Endothelial cell of umbilical vein (primary cell): Measurements from ENCODE around the gene GRID1. TPM values are rescaled to one million over a fixed set of nuclear protein-coding genes. Genes with fewer than 3 reads are reported as not detected.

Source experiments
- BruUV-seq: library from RNA; stranded (reverse); fragments of 400-500 nt; replicated peaks from 2 replicates; lab custom pipeline; 2021; lab: Mats Ljungman, UMichigan
- CTCF ChIA-PET: fragments of 300-600, 350-600 bp; sonication (Branson Sonifier 250); formaldehyde crosslinking; loops from one replicate; lab custom pipeline; 2021; ENCODE audit warnings: antibody characterized with exemption, inconsistent platforms; lab: Charles Lee
- POLR2A ChIA-PET: fragments of 300-600, 350-600 bp; sonication (Branson Sonifier 250); formaldehyde crosslinking; loops from one replicate; lab custom pipeline; 2021; ENCODE audit warnings: antibody characterized with exemption, inconsistent platforms; lab: Charles Lee
- DNase-seq: peaks from one replicate; pipeline ENCODE4 v3.0.0-alpha.2; 2011; ENCODE audit warnings: low read depth, low spot score
- FAIRE-seq: peaks from 2 replicates; lab custom pipeline; 2011; peaks lifted over from hg19 to GRCh38; lab: Jason Lieb, UNC
- H2AFZ ChIP-seq: 2 replicates; pipeline ENCODE4 v1.6.0; 2012; ENCODE audit warnings: low read depth, low read length, control low read depth, inconsistent platforms
- H3K27ac ChIP-seq: 2 replicates; pipeline ENCODE4 v1.5.1; 2011; ENCODE audit warnings: low read depth, mild to moderate bottlenecking, control low read depth, low read length, moderate library complexity; ENCODE audit not compliant: insufficient read depth
- H3K27me3 ChIP-seq, 2 experiments: 2 replicates each; pipeline versions ENCODE4 v1.6.0 to v1.6.1; 2011; ENCODE audit warnings: low read length in 2 of 2, mixed read lengths in 1 of 2; ENCODE audit not compliant: control insufficient read depth in 2 of 2, insufficient read depth in 2 of 2
- H3K36me3 ChIP-seq, 2 experiments: 2 replicates in 1 of 2; 3 replicates in 1 of 2; pipeline ENCODE4 v1.5.1; 2011; ENCODE audit warnings: low read length in 2 of 2, mild to moderate bottlenecking in 1 of 2, moderate library complexity in 1 of 2; ENCODE audit not compliant: control insufficient read depth in 2 of 2, insufficient read depth in 2 of 2; ENCODE audit errors: extremely low read depth in 1 of 2
- H3K4me1 ChIP-seq: 3 replicates; pipeline ENCODE4 v1.5.1; 2011; ENCODE audit warnings: mild to moderate bottlenecking, low read length; ENCODE audit not compliant: control insufficient read depth, insufficient read depth; ENCODE audit errors: extremely low read depth
- H3K4me2 ChIP-seq: 2 replicates; pipeline ENCODE4 v1.6.1; 2011; ENCODE audit warnings: low read length, control low read depth, mixed read lengths; ENCODE audit not compliant: insufficient read depth
- H3K4me3 ChIP-seq, 3 experiments: fragments of 200-600 bp in 1 of 3; sonication (generic), shearing (Covaris generic) in 1 of 3; replicated peaks in 1 of 3; 2 replicates each; pipeline ENCODE4 v1.5.1; 2011 to 2016; ENCODE audit warnings: control low read depth in 3 of 3, low read length in 3 of 3, mild to moderate bottlenecking in 2 of 3, inconsistent platforms in 1 of 3, low read depth in 1 of 3, moderate library complexity in 1 of 3; ENCODE audit not compliant: insufficient read depth in 1 of 3
- H3K79me2 ChIP-seq: 2 replicates; pipeline ENCODE4 v1.6.0; 2012; ENCODE audit warnings: low read length, inconsistent platforms; ENCODE audit not compliant: control insufficient read depth, insufficient read depth
- H3K9ac ChIP-seq: replicated peaks from 2 replicates; pipeline ENCODE3; 2011; ENCODE audit warnings: low read length, control low read depth; ENCODE audit not compliant: insufficient read depth; ENCODE audit errors: extremely low read depth
- H3K9me1 ChIP-seq: replicated peaks from 3 replicates; pipeline ENCODE4 v1.6.0; 2011; ENCODE audit warnings: mild to moderate bottlenecking, low read length; ENCODE audit not compliant: control insufficient read depth, insufficient read depth; ENCODE audit errors: extremely low read depth
- H3K9me3 ChIP-seq: replicated peaks from 2 replicates; pipeline ENCODE4 v1.5.1; 2012; ENCODE audit warnings: low read length, inconsistent platforms; ENCODE audit not compliant: control insufficient read depth, insufficient read depth
- H4K20me1 ChIP-seq: replicated peaks from 2 replicates; pipeline ENCODE3; 2011; ENCODE audit warnings: mild to moderate bottlenecking, low read length; ENCODE audit not compliant: control insufficient read depth, insufficient read depth; ENCODE audit errors: extremely low read depth
- CTCF ChIP-seq, 2 donors: IDR thresholded peaks; 1 replicate in 1 of 2; 2 replicates in 1 of 2; pipeline ENCODE4 v1.5.1; 2011; ENCODE audit warnings: low read length in 2 of 2, mild to moderate bottlenecking in 2 of 2, moderate library complexity in 2 of 2, control low read depth in 1 of 2, inconsistent platforms in 1 of 2, low read depth in 1 of 2; ENCODE audit not compliant: insufficient read depth in 1 of 2; ENCODE audit errors: extremely low read depth in 1 of 2
- EZH2 ChIP-seq: IDR thresholded peaks from 2 replicates; pipeline ENCODE4 v1.6.1; 2012; ENCODE audit warnings: borderline replicate concordance, low read depth, mild to moderate bottlenecking, moderate library complexity, low read length, inconsistent platforms; ENCODE audit not compliant: severe bottlenecking
- FOS ChIP-seq: IDR thresholded peaks from 2 replicates; pipeline ENCODE4 v1.6.1; 2011; ENCODE audit warnings: mild to moderate bottlenecking, low read length, moderate library complexity, borderline replicate concordance; ENCODE audit not compliant: insufficient read depth
- GATA2 ChIP-seq: IDR thresholded peaks from 2 replicates; pipeline ENCODE4 v1.7.0; 2011; ENCODE audit warnings: low read depth, mild to moderate bottlenecking, moderate library complexity, mixed read lengths, low read length; ENCODE audit not compliant: insufficient read length, insufficient read depth
- JUN ChIP-seq: IDR thresholded peaks from 2 replicates; pipeline ENCODE4 v1.6.1; 2011; ENCODE audit warnings: borderline replicate concordance, low read depth; ENCODE audit not compliant: insufficient read length, insufficient read depth
- MAX ChIP-seq: IDR thresholded peaks from 2 replicates; pipeline ENCODE4 v1.6.1; 2011; ENCODE audit not compliant: insufficient read depth, insufficient read length
- MYC ChIP-seq: IDR thresholded peaks from one replicate; pipeline ENCODE4 v1.6.1; 2011; ENCODE audit warnings: mild to moderate bottlenecking, low read depth, low read length
- POLR2A ChIP-seq: IDR thresholded peaks from 2 replicates; pipeline ENCODE4 v1.6.1; 2012; ENCODE audit warnings: low read depth, mild to moderate bottlenecking, control low read depth, low read length
- POLR2AphosphoS5 ChIP-seq: IDR thresholded peaks from 2 replicates; pipeline ENCODE4 v1.6.1; 2012; ENCODE audit warnings: low read depth, mild to moderate bottlenecking, control low read depth, low read length, moderate library complexity; ENCODE audit not compliant: insufficient read depth
- dilution Hi-C: fragments of 300-500 bp; cut with MboI; formaldehyde crosslinking; loops from one replicate; pipeline ENCODE4 v1.15.0; 2019; ENCODE audit warnings: low sequenced_read_pairs; ENCODE audit not compliant: extremely low pct_ligation_motif_present
- intact Hi-C: fragments of 100-400 bp; cut with micrococcal nuclease; formaldehyde crosslinking; loops from one replicate; pipeline ENCODE4 v1.10.0; 2022
- polyA plus RNA-seq, 4 experiments: library from polyadenylated mRNA; depleted of rRNA in 3 of 4; stranded (reverse) in 3 of 4; unstranded in 1 of 4; fragments of >200 nt; gene quantifications; 2 replicates each; pipeline versions ENCODE4 v1.2.1 to v1.2.3, GENCODE V29; 2011 to 2012; ENCODE audit warnings: missing spikeins in 1 of 4
- total RNA-seq: library from RNA; stranded (reverse); gene quantifications from 2 replicates; pipeline ENCODE4 v1.2.3, GENCODE V29; 2021

Gene GRID1
- total and polyA plus RNA-seq, 2 donors (not counting 3 experiments of a cell fraction or from before 2014, with no cell fraction given): not detected

- intact Hi-C loops: no loop called here
- Histone ChIP-seq H3K36me3 (no peaks in the 10 kb centered on the region), H3K4me2 (no peak overlapping the region), H2AFZ (no peak overlapping the region), H3K9me3 (no peaks in the 10 kb centered on the region), H3K27ac (no peak overlapping the region), H3K27me3 (no peaks in the 10 kb centered on the region), H3K79me2 (no peaks in the 10 kb centered on the region), H3K4me3 (no peak overlapping the region), H4K20me1 (no peaks in the 10 kb centered on the region), H3K9me1 (no peaks in the 10 kb centered on the region), H3K4me1 (no peaks in the 10 kb centered on the region), H3K9ac (no peak overlapping the region)
- FAIRE-seq (no peak), DNase-seq (no peak)
- TF ChIP-seq EZH2 (no peak), JUN (no peak), POLR2A (no peak), GATA2 (no peak), CTCF (IDR thresholded peaks at IDR 0.05; ENCODE audit: extremely low read depth in 1 of 2, insufficient read depth in 1 of 2, low read depth in 1 of 2, low read length in 2 of 2) (no peak), MYC (no peak), POLR2AphosphoS5 (no peak), FOS (no peak), MAX (no peak)
- no TSS peak for BruUV-seq
- POLR2A ChIA-PET: no interaction called here
- dilution Hi-C loops: no loop called here
- CTCF ChIA-PET: no interaction called here
Observed at GRCh38 chr10:86024281-86025041, 342.1 kb downstream of the GRID1 start.
